ENCODE measurements around the gene HDLBP. TPM values are rescaled to one million over a fixed set of nuclear protein-coding genes. Genes with fewer than 3 reads are reported as not detected.

Gene HDLBP
- total RNA-seq, 4 donors from 2014 or later = 361 to 651 (median 454) TPM

- no peaks in the 10 kb centered on the region for H3K27me3 ChIP-seq
- H3K27ac ChIP-seq = no peak overlapping the region
- no peak for DNase-seq
- peaks cover 0 to 71% (median 0%) of the 10 kb centered on the region in 3 donors for H3K36me3 ChIP-seq
- no peak overlapping the region for H3K4me3 ChIP-seq
- H3K9me3 ChIP-seq = no peaks in the 10 kb centered on the region
- TF ChIP-seq CTCF (IDR thresholded peaks at IDR 0.05) (no peak), POLR2A (IDR thresholded peaks at IDR 0.05) (no peak)
- no peaks in the 10 kb centered on the region for H3K4me1 ChIP-seq
Observed at GRCh38 chr2:241179899-241180298, 135.6 kb downstream of the HDLBP start.

- Histone ChIP-seq H3K27ac (no peak overlapping the region), H3K27me3 (no peaks in the 10 kb centered on the region), H3K9me3 (no peaks in the 10 kb centered on the region), H3K4me3 (no peak overlapping the region), H3K36me3 (peaks cover 0 to 80% (median 0%) of the 10 kb centered on the region in 3 donors), H3K4me1 (no peaks in the 10 kb centered on the region)
- TF ChIP-seq POLR2A (IDR thresholded peaks at IDR 0.05) (no peak), CTCF (IDR thresholded peaks at IDR 0.05) (no peak)
- DNase-seq = no peak
Observed at GRCh38 chr2:241178961-241179360, 136.5 kb downstream of the HDLBP start.

DNA sequence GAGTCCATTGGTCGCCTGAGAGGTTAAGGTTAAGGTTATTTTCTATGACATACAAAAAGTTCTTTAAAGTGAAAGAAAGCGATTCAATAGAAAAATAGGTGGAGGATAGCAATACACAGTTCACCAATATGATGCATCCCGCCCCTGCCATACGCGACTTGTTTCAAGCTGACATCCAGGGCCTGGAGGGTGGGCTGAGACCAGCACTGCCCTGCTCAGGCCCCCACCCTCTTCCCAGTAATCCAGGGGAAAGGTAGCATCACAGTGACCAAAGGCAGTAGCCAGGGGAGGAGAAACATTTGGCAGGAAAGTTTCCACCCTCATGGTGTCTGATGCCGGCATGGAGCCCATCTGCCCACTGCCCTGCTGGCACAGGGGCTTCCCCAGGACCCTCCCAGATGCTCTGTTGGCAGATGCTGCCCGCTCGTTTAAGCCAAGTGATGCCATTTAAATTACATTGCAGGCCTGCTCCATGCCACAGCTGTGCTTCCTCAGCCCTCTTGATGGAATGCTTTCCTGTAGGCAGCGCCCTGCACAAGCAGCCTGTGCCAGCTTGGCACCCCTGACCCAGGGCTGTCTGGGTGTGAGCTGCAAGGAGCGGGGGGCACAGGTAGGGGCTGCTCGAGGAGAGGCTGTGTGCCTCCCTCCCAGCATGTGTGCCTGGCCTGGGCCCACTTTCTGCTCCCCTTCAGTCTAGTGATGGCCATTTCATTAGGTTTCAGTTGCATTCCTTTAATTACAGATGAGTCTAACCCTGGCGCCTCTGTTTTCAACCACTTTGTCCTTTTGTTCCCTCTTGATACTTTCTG is 137.7 kb downstream of the HDLBP start:
- H3K4me3 ChIP-seq = no peak overlapping the region
- peaks cover 0 to 72% (median 0%) of the 10 kb centered on the region in 3 donors for H3K36me3 ChIP-seq
- H3K27me3 ChIP-seq = no peaks in the 10 kb centered on the region
- no peaks in the 10 kb centered on the region for H3K4me1 ChIP-seq
- no peak for DNase-seq
- TF ChIP-seq POLR2A (IDR thresholded peaks at IDR 0.05) (no peak), CTCF (IDR thresholded peaks at IDR 0.05) (no peak)
- H3K27ac ChIP-seq = no peak overlapping the region
- H3K9me3 ChIP-seq = no peaks in the 10 kb centered on the region

Other genes with a start within 250 kb of the HDLBP start
- 10 to 100 TPM; 28.9 to 55.4 (median 47.9) TPM for gene MTERF4, start 213.4 kb downstream of the HDLBP start, total RNA-seq
- gene PASK, start 166.2 kb downstream of the HDLBP start, total RNA-seq = 100 to 1,000 TPM in 1 of 4 donors, 10 to 100 TPM in 3; 12.1 to 790 (median 26.7) TPM
- 10 to 100 TPM; 13.2 to 44.0 (median 28.1) TPM for gene PPP1R7, start 165.2 kb downstream of the HDLBP start, total RNA-seq
- gene ANO7, start 127.0 kb downstream of the HDLBP start, total RNA-seq = 100 to 1,000 TPM in 3 of 4 donors, 10 to 100 TPM in 1; 89.1 to 188 (median 102) TPM
- 100 to 1,000 TPM; 175 to 281 (median 193) TPM for gene SEPTIN2, start 253 bp upstream of the HDLBP start, total RNA-seq
- 100 to 1,000 TPM; 107 to 169 (median 140) TPM for gene FARP2, start 40.6 kb upstream of the HDLBP start, total RNA-seq
- gene STK25, start 192.9 kb upstream of the HDLBP start, total RNA-seq = 100 to 1,000 TPM; 149 to 356 (median 275) TPM
- 10 to 100 TPM in 3 of 4 donors, 1 to 10 TPM in 1; 6.7 to 20.2 (median 15.5) TPM for gene BOK, start 243.1 kb upstream of the HDLBP start, total RNA-seq

Data from Peyer's patch (tissue), 4 donors.